Transverse colon (tissue), 4 donors: ENCODE data around the gene CDK4.

Experiments used
- EP300 ChIP-seq: sonication (generic); formaldehyde crosslinking; IDR thresholded peaks from one replicate; pipeline ENCODE4 v1.6.1; 2017; ENCODE audit warnings: antibody characterized with exemption, low read depth
- POLR2AphosphoS5 ChIP-seq, 3 donors: sonication (generic); formaldehyde crosslinking; IDR thresholded peaks; one replicate each; pipeline ENCODE4 v1.6.1; 2016; ENCODE audit warnings: antibody characterized with exemption in 3 of 3
- TF ChIP-seq, protein P1 (sequence below), 5 experiments: fragments of 200-600 bp in 3 of 5; fragments of 450-650 bp in 2 of 5; sonication (generic) in 3 of 5; IDR thresholded peaks; 1 replicate in 2 of 5; 2 replicates in 3 of 5; pipeline ENCODE4 v1.5.1; 2016 to 2017; ENCODE audit warnings: antibody characterized with exemption in 5 of 5, inconsistent platforms in 3 of 5, mild to moderate bottlenecking in 2 of 5, moderate library complexity in 1 of 5

DNA sequence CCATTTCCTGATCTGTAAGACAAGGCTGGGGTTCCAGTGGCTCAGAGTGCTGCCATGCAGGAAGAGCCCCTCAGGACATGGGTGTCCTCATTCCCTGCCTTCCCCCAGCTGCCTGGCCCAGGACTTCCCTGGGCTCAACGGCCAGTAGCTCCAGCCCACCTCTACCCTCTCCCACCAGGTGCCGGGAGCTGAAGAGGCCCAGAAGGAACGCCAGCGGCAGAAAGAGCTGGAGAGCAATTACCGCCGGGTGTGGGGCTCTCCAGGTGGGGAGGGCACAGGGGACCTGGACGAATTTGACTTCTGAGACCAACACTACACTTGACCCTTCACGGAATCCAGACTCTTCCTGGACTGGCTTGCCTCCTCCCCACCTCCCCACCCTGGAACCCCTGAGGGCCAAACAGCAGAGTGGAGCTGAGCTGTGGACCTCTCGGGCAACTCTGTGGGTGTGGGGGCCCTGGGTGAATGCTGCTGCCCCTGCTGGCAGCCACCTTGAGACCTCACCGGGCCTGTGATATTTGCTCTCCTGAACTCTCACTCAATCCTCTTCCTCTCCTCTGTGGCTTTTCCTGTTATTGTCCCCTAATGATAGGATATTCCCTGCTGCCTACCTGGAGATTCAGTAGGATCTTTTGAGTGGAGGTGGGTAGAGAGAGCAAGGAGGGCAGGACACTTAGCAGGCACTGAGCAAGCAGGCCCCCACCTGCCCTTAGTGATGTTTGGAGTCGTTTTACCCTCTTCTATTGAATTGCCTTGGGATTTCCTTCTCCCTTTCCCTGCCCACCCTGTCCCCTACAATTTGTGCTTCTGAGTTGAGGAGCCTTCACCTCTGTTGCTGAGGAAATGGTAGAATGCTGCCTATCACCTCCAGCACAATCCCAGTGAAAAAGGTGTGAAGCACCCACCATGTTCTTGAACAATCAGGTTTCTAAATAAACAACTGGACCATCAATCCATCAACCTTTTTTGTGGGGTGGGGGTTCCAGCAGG is 31.2 kb downstream of the CDK4 start:
- TF ChIP-seq, protein P1, sequence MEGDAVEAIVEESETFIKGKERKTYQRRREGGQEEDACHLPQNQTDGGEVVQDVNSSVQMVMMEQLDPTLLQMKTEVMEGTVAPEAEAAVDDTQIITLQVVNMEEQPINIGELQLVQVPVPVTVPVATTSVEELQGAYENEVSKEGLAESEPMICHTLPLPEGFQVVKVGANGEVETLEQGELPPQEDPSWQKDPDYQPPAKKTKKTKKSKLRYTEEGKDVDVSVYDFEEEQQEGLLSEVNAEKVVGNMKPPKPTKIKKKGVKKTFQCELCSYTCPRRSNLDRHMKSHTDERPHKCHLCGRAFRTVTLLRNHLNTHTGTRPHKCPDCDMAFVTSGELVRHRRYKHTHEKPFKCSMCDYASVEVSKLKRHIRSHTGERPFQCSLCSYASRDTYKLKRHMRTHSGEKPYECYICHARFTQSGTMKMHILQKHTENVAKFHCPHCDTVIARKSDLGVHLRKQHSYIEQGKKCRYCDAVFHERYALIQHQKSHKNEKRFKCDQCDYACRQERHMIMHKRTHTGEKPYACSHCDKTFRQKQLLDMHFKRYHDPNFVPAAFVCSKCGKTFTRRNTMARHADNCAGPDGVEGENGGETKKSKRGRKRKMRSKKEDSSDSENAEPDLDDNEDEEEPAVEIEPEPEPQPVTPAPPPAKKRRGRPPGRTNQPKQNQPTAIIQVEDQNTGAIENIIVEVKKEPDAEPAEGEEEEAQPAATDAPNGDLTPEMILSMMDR (IDR thresholded peaks at IDR 0.05) = no peak
- no peak for TF ChIP-seq POLR2AphosphoS5 (IDR thresholded peaks at IDR 0.05)
- TF ChIP-seq EP300 = no peak
